Suprapubic skin (tissue), 4 donors: ENCODE measurements around the gene ASZ1. TPM values are rescaled to one million over a fixed set of nuclear protein-coding genes. Genes with fewer than 3 reads are reported as not detected.

Experiments
- DNase-seq, 2 donors: peaks; one replicate each; pipeline ENCODE4 v3.0.0-alpha.2; 2019; ENCODE audit warnings: low spot score in 2 of 2
- H3K27ac ChIP-seq: fragments of 200-600 bp; sonication (generic); one replicate; pipeline ENCODE4 v1.5.1; 2019
- H3K27me3 ChIP-seq: fragments of 200-600 bp; sonication (generic); one replicate; pipeline ENCODE4 v1.5.1; 2019
- H3K36me3 ChIP-seq: fragments of 200-600 bp; sonication (generic); one replicate; pipeline ENCODE4 v1.5.1; 2019
- H3K4me1 ChIP-seq: fragments of 200-600 bp; sonication (generic); one replicate; pipeline ENCODE4 v1.5.1; 2019
- H3K4me3 ChIP-seq: fragments of 200-600 bp; sonication (generic); one replicate; pipeline ENCODE4 v1.5.1; 2019; ENCODE audit warnings: mild to moderate bottlenecking
- H3K9me3 ChIP-seq: fragments of 200-600 bp; sonication (generic); one replicate; pipeline ENCODE4 v1.5.1; 2019
- EP300 ChIP-seq: sonication (generic); formaldehyde crosslinking; IDR thresholded peaks from one replicate; pipeline ENCODE4 v1.6.1; 2017; ENCODE audit warnings: antibody characterized with exemption
- POLR2A ChIP-seq, 2 donors: fragments of 450-650 bp; IDR thresholded peaks; one replicate each; pipeline ENCODE4 v1.6.1; 2017; ENCODE audit warnings: antibody characterized with exemption in 2 of 2, mild to moderate bottlenecking in 2 of 2, moderate library complexity in 2 of 2
- POLR2AphosphoS5 ChIP-seq, 3 donors: sonication (generic); formaldehyde crosslinking; IDR thresholded peaks; one replicate each; pipeline ENCODE4 v1.6.1; 2017; ENCODE audit warnings: antibody characterized with exemption in 3 of 3
- WGBS: methylation state at CpG from one replicate; pipeline ENCODE4 v1.1.5; 2018; 5-methylcytosine and 5-hydroxymethylcytosine counted together
- total RNA-seq, 4 donors: library from RNA; depleted of rRNA; stranded (reverse); fragments of >200 nt; gene quantifications; one replicate each; pipeline ENCODE4 v1.1.0, GENCODE V29; 2016
- TF ChIP-seq, protein P1 (sequence below), 2 donors: fragments of 200-600 bp in 1 of 2; fragments of 450-650 bp in 1 of 2; sonication (generic) in 1 of 2; IDR thresholded peaks; one replicate each; pipeline ENCODE4 v1.5.1; 2016 to 2019; ENCODE audit warnings: antibody characterized with exemption in 2 of 2, mild to moderate bottlenecking in 1 of 2, moderate library complexity in 1 of 2

The ASZ1 gene
- total RNA-seq, 4 donors from 2014 or later: not detected

- no peak for TF ChIP-seq POLR2AphosphoS5 (IDR thresholded peaks at IDR 0.05)
- TF ChIP-seq, protein P1, sequence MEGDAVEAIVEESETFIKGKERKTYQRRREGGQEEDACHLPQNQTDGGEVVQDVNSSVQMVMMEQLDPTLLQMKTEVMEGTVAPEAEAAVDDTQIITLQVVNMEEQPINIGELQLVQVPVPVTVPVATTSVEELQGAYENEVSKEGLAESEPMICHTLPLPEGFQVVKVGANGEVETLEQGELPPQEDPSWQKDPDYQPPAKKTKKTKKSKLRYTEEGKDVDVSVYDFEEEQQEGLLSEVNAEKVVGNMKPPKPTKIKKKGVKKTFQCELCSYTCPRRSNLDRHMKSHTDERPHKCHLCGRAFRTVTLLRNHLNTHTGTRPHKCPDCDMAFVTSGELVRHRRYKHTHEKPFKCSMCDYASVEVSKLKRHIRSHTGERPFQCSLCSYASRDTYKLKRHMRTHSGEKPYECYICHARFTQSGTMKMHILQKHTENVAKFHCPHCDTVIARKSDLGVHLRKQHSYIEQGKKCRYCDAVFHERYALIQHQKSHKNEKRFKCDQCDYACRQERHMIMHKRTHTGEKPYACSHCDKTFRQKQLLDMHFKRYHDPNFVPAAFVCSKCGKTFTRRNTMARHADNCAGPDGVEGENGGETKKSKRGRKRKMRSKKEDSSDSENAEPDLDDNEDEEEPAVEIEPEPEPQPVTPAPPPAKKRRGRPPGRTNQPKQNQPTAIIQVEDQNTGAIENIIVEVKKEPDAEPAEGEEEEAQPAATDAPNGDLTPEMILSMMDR (IDR thresholded peaks at IDR 0.05): peak in 1 of 2 donors; percentile 23
- Histone ChIP-seq H3K4me1 (peaks cover 4% of the 10 kb centered on the region), H3K36me3 (no peaks in the 10 kb centered on the region), H3K4me3 (no peak overlapping the region), H3K9me3 (no peaks in the 10 kb centered on the region), H3K27ac (no peak overlapping the region), H3K27me3 (no peaks in the 10 kb centered on the region)
- 51% methylated on average over 6 of the region's 6 CpGs for WGBS
- DNase-seq: no peak
These were observed 41.8 kb downstream of the ASZ1 start for GRCh38 chr7:117385363-117386109.

- H3K36me3 ChIP-seq: no peaks in the 10 kb centered on the region
- peaks cover 4% of the 10 kb centered on the region for H3K4me1 ChIP-seq
- no peak for DNase-seq
- H3K9me3 ChIP-seq: no peaks in the 10 kb centered on the region
- H3K27ac ChIP-seq: no peak overlapping the region
- H3K27me3 ChIP-seq: no peaks in the 10 kb centered on the region
- WGBS: 66% methylated on average over 5 of the region's 5 CpGs
- no peak overlapping the region for H3K4me3 ChIP-seq
- TF ChIP-seq, protein P1 (IDR thresholded peaks at IDR 0.05): no peak
- TF ChIP-seq EP300: no peak
These were observed 42.5 kb downstream of the ASZ1 start for GRCh38 chr7:117384688-117385362.

DNA sequence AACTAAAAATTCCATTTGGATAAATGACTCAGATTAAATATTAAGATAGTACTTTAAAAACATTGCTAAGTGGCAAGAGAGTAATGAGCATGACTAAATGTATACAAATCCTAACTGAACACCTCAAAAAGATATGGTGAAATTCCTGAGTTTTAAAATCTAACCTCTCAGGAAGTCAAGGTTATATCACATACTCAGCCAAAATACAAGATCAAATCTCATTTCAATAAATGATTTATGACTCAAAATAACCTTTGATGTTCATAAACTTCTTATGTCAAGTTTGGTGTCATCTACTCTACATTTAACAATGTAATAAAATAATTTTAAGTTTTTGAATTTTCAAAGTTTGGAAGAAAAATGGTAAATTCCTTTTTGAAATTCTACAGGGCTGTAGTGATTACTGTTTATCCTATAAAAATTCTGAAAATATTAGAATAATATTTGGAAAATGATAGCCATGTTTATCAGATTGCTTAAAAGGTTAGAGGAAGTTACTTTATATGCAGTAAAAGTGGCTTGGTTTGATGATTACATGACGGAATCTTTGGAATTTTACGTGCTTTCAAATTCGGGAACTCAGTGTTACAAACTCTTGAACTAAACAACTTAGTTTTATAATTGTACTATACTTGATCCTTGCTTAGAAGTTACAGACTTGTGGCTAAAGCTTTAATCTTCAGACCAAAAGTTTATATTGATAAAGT, 43.7 kb downstream of the ASZ1 start:
- Histone ChIP-seq H3K27ac (no peak overlapping the region), H3K9me3 (no peaks in the 10 kb centered on the region), H3K36me3 (no peaks in the 10 kb centered on the region), H3K4me3 (no peak overlapping the region), H3K27me3 (no peaks in the 10 kb centered on the region), H3K4me1 (peaks cover 4% of the 10 kb centered on the region)
- WGBS: 69% methylated on average over 3 of the region's 3 CpGs
- no peak for DNase-seq
- TF ChIP-seq POLR2A (IDR thresholded peaks at IDR 0.05): no peak
- TF ChIP-seq, protein P1 (IDR thresholded peaks at IDR 0.05): no peak
- no peak for TF ChIP-seq EP300
- no peak for TF ChIP-seq POLR2AphosphoS5 (IDR thresholded peaks at IDR 0.05)

DNA sequence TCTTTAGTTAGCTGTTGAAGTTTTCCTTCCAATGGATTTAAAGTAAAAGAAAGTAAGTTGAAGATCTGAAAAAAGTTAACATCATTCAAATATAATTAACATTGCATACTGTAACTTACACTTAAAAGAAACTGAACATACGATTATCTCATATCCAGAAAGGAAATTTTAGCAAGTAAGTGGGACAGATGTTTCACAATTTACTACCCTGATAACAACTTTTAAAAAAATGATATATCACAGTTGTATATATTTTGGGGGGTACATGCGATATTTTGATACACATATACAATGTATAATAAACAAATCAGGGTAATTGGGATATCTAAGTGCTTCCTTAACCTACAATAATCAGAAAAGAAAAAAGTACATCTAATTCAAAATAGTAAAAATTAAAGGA, 44.2 kb downstream of the ASZ1 start:
- no peak for DNase-seq
- 82% methylated on average over 2 of the region's 2 CpGs for WGBS
- peaks cover 4% of the 10 kb centered on the region for H3K4me1 ChIP-seq

More for the DNA sequence above, 44.2 kb downstream of the ASZ1 start:
- H3K27ac ChIP-seq: no peak overlapping the region
- no peaks in the 10 kb centered on the region for H3K36me3 ChIP-seq
- H3K9me3 ChIP-seq: no peaks in the 10 kb centered on the region
- TF ChIP-seq EP300: no peak
- TF ChIP-seq POLR2AphosphoS5 (IDR thresholded peaks at IDR 0.05): no peak
- TF ChIP-seq, protein P1 (IDR thresholded peaks at IDR 0.05): no peak
- no peak for TF ChIP-seq POLR2A (IDR thresholded peaks at IDR 0.05)
- no peaks in the 10 kb centered on the region for H3K27me3 ChIP-seq
- H3K4me3 ChIP-seq: no peak overlapping the region
